Measurements from ENCODE around the gene CACNA1I.

Gene CACNA1I

GRCh38 chr22:39535831-39536449 is 34.6 kb upstream of the CACNA1I start:
- DNase-seq (ENCODE audit: low read depth in 3 of 3): no peak

GRCh38 chr22:39536711-39537110 is 33.8 kb upstream of the CACNA1I start:
- DNase-seq (ENCODE audit: low read depth in 3 of 3): no peak

GRCh38 chr22:39537975-39538374 is 32.6 kb upstream of the CACNA1I start:
- DNase-seq (ENCODE audit: low read depth in 3 of 3): no peak

GRCh38 chr22:39543095-39543494 is 27.5 kb upstream of the CACNA1I start:
- DNase-seq (ENCODE audit: low read depth in 3 of 3): no peak

GRCh38 chr22:39545386-39546365 is 24.9 kb upstream of the CACNA1I start:
- DNase-seq (ENCODE audit: low read depth in 3 of 3): no peak

GRCh38 chr22:39546889-39547586 is 23.5 kb upstream of the CACNA1I start:
- DNase-seq (ENCODE audit: low read depth in 3 of 3): no peak

- no peak for DNase-seq (ENCODE audit: low read depth in 3 of 3)
These were observed 23.0 kb upstream of the CACNA1I start for GRCh38 chr22:39547587-39547947.

GRCh38 chr22:39553429-39553828 is 17.1 kb upstream of the CACNA1I start:
- DNase-seq (ENCODE audit: low read depth in 3 of 3): no peak

- DNase-seq (ENCODE audit: low read depth in 3 of 3): no peak
These were observed 16.4 kb upstream of the CACNA1I start for GRCh38 chr22:39554151-39554550.

- DNase-seq (ENCODE audit: low read depth in 3 of 3): no peak
These were observed 13.3 kb upstream of the CACNA1I start for GRCh38 chr22:39556970-39557841.

GRCh38 chr22:39558254-39558727 is 12.3 kb upstream of the CACNA1I start:
- DNase-seq (ENCODE audit: low read depth in 3 of 3): no peak

GRCh38 chr22:39558950-39559349 is 11.6 kb upstream of the CACNA1I start:
- DNase-seq (ENCODE audit: low read depth in 3 of 3): no peak

- DNase-seq (ENCODE audit: low read depth in 3 of 3): no peak
These were observed 11.0 kb upstream of the CACNA1I start for GRCh38 chr22:39559456-39560105.

GRCh38 chr22:39560127-39560526 is 10.4 kb upstream of the CACNA1I start:
- DNase-seq (ENCODE audit: low read depth in 3 of 3): no peak

- DNase-seq (ENCODE audit: low read depth in 3 of 3): no peak
These were observed 7.6 kb upstream of the CACNA1I start for GRCh38 chr22:39562839-39563489.

- DNase-seq (ENCODE audit: low read depth in 3 of 3): no peak
These were observed 6.8 kb upstream of the CACNA1I start for GRCh38 chr22:39563571-39564428.

GRCh38 chr22:39565414-39565944 is 5.1 kb upstream of the CACNA1I start:
- no peak for DNase-seq (ENCODE audit: low read depth in 3 of 3)

- DNase-seq (ENCODE audit: low read depth in 3 of 3): no peak
These were observed 3.2 kb upstream of the CACNA1I start for GRCh38 chr22:39567135-39567946.
